ENCODE measurements around the gene SRP9.

Gene SRP9, protein sequence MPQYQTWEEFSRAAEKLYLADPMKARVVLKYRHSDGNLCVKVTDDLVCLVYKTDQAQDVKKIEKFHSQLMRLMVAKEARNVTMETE

DNA sequence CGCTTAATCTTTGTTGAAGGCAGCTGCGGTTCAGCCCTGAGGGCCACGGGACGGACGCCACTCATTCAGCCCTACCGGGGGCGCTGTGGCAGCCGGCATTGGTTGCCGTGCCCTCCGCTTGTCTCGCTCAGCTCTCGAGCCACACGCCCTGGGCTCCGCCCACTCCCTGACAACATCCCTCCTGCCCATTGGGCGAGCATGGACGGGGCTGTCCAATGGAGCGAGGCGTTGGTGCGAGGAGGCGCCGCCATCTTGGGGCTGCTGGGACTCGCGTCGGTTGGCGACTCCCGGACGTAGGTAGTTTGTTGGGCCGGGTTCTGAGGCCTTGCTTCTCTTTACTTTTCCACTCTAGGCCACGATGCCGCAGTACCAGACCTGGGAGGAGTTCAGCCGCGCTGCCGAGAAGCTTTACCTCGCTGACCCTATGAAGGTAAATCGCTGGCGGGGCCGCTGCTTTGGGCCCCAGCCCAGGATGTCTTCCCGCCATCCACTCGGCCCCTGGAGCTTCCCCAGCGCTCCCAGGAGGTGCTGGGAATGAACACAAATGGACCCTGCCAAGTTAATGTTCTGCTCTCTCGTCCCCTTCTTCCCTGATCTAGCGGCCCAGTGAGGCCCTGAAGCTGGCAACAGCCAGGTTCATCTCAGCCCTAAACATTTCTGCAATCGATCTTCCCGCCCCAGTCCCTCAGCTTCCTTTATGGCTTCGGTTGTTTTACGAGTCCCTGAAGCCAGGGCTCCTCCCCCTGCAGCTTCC, at the start of gene SRP9:
SRP9 (plus strand) TSS at position 244 of the 754 bp plus-strand sequence; CDS start at position 359, 115 bp downstream.
- DNase-seq (ENCODE audit: low read depth) = peak; percentile 96

DNA sequence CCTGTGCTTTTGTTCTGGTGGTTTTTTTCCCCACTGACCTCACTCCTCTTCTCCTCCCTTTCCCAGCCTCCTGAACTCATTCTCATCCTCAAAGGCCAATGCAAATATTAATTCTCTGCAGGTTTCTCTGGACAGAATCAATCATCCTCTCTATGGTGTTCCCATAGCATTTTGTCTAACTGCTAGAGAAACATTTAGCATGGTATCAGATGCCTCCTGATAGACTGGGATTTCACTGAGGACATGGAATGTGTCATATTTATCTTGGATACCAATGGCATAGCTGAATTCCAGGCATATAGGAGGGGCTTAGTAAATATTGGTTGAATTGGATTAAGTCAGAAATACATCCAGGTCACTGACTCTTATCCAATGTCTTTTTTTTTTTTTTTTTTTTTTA, 46.1 kb upstream of the SRP9 start:
- no peak for DNase-seq (ENCODE audit: low read depth)

DNA sequence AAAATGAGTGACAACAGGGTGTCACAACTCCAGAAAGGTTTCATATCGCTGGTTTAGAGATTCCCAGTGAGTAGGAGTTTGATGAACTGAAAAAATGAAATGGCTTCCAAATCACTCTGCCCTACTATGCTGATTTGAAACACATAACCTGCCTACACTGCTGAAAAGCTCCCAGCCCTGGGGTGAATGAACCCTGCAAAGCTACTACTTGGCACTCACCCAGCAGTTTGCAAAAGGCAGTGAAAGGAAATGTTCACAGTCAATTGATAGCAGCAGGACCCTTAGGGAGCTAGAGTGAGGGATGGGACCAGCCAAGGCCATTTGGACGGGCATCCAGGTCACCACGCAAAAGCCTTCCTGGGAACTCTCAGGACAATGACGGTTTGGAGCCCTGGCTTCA, 44.4 kb upstream of the SRP9 start:
- no peak for DNase-seq (ENCODE audit: low read depth)

DNA sequence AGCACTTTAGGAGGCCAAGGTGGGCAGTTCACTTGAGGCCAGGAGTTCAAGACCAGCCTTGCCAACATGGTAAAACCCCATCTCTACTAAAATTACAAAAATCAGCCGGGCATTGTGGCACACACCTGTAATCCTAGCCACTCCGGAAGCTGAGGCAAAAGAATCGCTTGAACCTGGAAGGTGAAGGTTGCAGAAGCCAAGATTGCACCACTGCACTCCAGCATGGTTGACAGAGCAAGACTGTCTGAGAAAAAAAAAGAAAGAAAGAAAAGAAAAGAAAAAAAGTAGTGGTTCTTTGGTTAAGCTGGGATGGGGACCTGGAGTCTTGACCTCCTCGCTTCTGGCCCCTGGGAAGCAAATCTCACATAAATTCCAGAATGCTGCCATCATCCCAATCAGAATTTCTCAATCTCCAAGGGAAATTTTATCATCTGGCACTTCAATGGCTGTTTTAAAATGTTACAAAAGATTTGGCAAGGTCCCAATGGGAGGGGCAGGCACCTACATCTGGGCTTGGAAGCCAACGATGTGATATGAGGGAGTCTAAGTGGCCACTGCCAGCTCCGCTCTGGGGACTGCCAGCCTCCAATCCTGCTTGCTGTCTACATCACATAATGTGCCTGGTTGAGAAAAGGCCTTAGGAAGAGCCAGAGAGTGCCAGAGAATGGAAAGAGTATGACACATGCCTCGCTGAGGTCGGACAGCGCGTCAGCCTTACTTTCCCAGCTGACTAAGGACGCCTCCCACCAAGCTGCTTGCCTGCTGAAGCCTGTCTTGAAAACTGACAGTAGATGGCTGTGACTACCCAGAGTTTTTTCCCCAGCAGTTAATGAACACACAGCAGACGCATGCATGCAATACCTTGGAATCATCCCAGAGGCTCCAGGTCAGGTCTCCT, 42.1 kb upstream of the SRP9 start:
- no peak for DNase-seq (ENCODE audit: low read depth)

DNA sequence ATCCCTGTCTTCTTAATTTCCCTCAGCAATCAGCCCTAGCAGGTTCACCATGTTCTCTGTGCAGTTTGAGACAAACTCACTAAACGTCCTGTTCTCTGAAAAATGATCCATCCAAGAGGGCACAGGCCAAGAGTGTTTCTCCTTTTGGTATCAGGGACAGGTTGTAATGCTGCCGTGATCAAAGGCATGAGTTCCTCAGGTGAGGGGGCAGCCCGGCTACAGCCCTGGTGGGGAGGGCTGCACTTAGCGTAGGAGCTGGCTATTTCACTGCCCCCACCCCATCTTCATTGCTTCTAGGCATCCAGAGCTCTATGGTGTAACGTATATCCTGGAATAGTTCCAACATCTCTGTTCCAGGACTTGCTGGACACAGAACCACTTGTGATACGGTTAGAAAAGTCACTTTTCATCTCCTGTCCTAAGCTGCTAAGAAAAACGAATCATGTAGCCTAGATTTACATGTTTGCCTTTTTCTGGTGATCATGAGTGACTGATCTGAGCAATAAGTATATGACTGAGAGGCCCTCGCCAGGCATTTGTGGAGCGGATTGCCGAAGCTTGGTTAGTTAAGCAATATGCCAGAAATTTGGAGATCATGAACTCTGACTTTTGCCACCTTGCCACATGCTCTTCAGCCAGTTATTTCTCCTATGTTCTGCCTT, 41.1 kb upstream of the SRP9 start:
- no peak for DNase-seq (ENCODE audit: low read depth)

DNA sequence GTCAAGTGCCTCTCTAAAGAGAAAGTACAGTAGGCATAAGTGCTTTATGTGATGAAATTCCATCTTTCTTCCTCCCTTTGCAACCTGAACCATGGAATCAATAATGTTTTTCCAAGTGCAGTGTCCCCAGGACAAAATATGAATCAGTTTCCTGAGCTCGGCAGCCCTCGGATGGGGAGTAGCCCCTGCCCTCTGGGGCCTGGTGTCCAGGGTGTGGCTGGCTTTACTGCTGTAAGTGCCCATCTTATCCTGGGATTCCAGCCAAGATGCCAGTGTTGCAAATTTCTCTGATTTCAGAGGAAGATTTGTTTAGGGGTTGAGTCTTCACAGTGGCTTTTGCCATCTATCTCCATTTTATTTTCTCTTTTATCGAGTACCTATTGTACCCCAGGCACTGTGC, 40.5 kb upstream of the SRP9 start:
- no peak for DNase-seq (ENCODE audit: low read depth)

DNA sequence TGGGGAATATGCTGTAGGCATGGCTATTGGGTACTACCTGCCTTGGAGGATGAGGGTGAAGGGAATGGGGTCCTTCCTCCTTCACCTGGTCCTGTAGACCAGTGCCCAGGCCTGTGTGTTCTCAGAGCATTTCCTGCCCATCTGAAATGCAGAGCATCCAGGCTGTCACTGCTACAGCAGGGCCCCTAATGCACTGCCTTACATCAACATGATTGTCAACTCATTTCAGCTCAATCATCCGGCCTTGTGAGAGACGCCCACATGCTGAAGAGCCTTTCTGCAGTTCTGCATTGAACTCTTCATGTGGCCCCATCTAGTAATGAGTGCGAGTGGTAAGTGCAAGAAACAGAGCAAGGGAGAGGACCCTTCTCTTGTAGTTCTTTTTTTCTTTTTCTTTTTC, 39.8 kb upstream of the SRP9 start:
- DNase-seq (ENCODE audit: low read depth) = no peak

DNA sequence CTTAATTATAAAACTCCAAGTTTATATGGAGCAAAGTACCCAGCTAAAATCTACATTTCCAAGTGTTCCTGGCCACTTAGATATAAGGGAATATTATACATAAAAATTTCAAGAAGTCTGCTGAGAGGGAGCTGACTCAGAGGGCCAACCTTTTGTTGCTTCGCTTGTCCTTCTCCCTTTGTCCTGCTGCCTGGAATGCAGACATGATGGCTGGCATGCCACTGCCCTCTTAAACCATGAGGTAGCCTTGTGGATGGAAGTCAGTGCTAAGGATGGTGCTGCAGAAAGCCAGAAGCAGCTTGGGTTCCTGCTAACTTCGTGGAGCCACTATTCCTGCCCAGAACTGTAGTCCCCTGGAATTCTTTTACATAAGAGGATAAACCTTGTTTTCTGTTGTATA, 38.9 kb upstream of the SRP9 start:
- no peak for DNase-seq (ENCODE audit: low read depth)

DNA sequence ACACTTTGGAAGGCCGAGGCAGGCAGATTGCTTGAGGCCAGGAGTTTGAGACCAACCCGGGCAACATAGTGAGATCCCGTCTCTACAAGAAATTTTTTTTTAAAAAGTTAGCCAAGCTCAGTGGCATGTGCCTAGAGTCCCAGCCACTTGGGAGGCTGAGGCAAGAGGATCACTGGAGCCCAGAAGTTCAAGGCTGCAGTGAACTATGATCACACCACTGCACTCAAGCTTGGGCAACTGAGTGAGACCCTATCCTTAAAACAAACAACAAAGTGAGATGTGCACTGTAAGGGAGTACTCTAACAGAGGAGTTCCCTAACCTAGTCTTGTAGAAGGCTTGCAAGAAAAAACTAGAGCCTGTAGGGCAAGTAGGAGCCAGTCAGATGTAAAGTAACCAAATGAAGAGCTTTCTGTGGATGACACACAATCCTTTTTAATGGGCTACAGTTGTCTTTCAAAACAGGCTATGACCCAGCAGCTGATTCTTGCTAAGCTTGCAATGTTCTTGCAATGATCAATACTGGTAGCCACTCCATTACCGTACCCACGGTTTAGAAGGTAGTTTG, 38.0 kb upstream of the SRP9 start:
- no peak for DNase-seq (ENCODE audit: low read depth)

DNA sequence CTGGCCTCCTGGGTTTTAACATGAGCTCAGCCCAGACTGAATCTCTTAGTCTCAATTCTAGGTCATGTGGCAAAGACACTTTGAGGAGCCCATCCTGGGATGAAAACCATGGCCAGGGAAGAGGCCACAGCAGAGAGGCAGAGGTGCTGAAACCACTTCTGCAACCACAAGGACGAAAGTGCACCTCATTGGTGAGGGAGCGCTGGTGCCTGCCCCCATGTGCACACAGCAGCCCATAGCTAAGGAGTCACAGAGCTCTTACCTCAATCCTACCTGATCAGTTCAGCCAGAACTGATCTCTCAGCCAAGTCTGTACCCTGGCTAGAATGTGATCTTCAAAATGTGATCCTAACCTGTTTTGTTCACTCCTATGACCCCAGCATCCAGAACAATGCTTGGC, 32.9 kb upstream of the SRP9 start:
- no peak for DNase-seq (ENCODE audit: low read depth)

DNA sequence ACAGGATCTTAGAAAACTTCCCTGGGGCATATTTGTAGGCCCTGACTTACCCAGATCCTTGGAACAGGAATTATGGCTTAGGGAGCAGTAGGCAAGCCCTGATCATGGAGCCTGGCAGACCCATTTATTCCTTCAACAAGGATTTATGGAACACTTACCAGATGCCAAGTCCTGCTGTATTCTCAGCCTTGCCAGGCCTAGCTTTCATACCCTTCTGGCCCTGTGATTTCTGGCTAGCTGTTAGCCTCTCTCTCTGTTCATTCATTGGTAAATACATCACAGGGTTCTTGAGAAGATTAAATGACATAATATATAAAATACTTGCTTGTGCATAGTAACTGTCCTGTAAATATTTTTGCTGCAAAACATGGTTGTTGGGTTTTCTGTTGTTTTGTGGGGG, 32.4 kb upstream of the SRP9 start:
- no peak for DNase-seq (ENCODE audit: low read depth)

DNA sequence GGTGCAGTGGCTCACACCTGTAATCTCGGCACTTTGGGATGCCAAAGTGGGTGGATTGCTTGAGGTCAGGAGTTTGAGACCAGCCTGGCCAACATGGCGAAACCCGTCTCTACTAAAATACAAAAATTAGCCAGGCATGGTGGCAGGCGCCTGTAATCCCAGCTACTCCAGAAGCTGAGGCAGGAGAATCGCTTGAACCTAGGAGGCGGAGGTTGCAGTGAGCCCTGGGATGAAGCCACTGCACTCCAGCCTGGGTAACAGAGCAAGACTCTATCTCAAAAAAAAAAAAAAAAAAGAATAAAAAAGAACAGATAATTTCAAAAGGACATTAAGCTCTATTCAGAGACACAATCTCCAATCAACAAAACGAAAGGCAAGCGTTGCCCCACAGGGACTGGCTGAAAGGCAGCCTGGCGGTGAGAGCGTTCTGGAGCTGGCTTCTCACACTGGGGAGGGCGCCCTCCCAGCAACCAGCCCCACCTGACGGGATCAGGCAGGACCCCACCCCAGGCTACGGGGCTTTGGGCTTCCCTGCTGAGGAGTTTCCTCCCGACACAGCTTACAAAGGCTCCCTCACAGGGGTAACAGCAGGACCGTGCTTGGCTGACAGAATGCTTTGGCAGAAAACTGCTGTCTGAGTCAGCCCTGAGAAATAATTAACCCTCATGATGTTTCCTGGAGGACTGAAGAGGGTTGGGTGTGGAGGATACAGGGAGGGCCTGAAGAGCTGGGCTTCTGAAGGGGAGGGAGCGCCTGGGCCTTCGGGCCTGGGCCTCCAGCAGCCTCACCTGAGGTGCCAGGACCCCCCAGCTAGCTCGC, 31.1 kb upstream of the SRP9 start:
- no peak for DNase-seq (ENCODE audit: low read depth)

DNA sequence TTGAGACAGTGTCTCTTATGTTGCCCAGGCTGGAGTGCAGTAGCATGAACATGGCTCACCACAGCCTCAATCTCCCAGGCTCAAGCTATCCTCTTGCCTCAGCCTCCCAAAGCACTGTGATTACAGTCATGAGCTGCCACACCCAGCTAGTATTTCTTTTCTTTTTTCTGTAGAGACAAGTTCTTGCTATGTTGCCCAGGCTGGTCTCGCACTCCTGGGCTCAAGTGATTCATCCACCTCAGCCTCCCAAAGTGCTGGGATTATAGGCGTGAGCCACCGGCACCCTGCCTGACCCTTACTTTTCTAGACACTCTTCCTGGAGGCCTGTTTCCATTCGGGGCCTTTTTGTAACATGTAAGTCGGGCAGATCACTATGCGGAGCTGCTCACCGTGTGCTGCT, 30.1 kb upstream of the SRP9 start:
- no peak for DNase-seq (ENCODE audit: low read depth)

DNA sequence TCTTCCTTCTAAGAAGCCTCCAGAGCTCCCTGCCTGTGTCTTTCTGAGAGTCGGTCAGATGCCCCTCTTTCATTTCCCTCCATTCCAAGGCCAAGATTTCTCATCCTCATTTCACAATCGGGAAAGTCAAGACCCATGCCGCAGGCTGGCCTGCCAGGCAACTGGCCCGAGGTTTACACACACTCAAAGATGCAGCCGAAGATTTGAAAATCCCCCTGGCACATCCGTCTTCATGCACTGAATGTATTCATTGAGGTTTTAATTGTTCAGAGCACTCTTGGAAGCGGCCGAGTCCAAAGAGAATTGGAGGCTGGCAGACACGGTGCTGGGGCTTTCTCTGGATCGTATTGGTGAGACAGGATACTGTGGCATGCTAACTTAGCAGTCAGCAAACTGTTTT, 29.1 kb upstream of the SRP9 start:
- DNase-seq (ENCODE audit: low read depth) = no peak

DNA sequence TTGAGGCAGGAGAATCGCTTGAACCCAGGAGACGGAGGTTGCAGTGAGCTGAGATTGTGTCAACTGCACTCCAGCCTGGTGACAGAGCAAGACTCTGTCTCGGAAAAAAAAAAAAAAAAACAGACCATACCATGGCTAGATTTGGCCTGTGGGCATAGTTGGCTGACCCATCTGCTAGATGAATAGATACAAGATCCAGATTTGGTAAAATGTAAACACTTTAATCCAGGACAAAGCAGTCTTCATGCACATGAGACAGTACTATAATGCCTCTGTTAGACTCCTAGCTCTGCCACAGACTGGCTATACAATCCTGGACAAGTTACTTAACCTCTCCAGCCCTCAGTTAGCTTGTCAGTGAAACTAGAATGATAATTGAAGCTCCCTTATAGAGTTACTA, 27.9 kb upstream of the SRP9 start:
- no peak for DNase-seq (ENCODE audit: low read depth)

DNA sequence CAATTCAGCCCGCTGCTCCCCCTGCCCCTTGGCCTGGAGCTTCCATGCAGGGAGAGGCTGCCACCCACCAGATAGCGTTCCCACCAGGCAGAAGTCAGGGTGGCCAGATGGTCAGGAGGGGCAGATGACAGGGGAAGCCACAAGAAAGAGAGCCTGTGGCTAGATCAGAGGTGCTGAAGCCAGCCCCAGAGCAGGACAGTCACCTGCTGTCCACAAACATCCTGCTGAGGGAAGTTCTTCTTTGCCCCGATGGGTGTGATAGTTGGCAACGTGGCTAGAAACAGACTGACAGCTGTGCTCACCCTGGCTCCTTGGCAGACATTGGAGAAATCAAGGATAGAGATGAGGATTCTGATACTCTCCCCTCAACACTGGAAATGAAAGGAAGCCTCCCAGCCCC, 27.2 kb upstream of the SRP9 start:
- DNase-seq (ENCODE audit: low read depth) = no peak

DNA sequence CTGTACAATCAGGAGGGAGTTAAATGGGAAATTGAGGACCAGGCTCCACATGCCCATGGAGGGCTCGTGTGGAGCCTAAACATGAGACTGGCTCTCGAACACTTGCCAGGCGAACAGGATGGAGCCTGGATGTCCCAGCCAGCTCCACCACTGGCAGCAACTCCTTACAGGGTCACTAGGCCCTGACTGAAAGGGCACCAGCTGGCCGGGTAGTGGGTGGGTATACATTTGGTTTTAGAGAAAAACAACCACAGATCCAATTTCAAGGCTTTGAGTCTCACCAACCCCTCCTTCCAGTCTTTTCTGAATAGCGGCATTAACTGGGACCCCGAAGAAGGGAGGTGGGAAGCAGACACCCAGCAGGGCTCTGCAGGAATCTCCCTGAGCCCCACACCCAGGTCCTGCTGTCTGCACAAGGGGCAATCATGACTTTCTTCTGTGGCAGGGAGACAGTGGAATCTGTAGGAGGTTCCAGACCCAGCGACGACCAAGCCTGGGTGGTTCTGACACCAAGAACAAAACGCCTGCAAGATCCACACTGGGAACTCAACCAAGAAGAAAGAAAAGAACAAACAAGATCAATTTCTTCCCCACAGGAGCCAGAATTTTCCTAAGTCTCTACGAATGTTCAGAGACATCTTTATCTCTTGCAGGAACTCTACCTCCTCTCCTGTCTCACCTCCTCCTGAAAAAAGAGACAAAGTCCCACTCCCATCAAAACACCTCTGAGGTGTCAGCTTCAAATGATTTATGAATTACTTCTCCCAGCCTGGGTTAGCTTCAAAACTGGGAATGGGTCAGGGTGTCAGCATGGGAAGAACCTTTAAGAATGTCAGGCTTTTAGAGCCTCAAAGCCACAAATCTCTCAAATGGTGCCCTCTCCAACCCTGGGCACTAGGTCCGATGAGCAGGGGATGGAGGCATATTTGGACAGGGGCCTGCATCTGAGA, 26.5 kb upstream of the SRP9 start:
- no peak for DNase-seq (ENCODE audit: low read depth)

DNA sequence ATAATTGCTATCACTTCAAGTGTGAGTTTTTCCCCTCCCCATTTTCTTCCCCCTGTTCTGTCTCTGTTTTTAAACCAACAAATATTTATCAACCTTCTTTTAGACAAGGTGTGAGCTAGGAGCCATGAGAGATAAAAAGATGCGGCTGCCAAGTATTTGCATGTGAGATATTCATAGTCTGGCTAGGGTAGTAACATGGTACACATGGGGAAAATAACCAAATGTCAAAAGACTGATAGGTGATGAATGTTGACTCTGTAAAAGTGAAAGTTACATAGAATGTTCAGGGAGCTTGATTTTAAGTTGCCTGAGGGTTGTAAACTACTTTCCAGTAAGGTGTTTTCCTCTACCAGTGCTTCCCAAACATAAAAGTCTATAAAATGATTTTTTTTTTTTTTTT, 25.4 kb upstream of the SRP9 start:
- DNase-seq (ENCODE audit: low read depth) = no peak

DNA sequence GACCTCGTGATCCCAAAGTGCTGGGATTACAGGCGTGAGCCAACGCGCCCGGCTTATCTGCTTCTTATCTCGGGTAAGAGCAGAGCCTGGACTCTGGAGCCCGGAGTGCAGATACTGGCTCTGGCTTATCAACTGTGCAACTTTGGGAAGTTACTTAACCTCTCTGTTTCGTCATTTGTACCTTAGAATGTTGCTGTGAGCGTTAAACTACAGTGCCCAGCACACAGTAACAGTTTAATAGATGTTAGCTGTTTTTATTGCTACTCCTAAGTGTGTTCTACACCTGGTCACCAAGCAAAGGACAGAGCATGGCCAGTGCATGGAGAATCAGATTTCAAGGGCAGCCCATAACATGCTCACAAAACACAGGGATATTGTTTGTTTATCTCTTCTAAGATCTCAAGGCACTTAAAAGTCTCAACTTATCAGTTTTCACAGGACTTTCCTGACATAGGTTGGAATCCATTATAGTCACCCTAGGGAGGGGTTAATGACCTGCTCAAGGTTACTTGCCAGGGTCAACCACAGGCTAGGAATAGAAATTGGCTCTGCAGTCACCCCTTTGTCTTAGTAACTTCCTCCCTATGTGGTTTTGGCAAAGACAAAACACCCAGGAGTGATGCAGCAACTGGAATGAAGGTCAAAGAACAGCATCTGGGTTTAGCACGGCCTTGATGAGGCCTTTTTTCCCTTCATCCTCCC, 22.5 kb upstream of the SRP9 start:
- no peak for DNase-seq (ENCODE audit: low read depth)
